Uterus (tissue), 2 donors: ENCODE data around the gene GSX2.
"Not testable (repeated sequence)": the region's sequence is repeated elsewhere in the genome, so short reads cannot be mapped to it uniquely, and the experiment has no call there.

Source experiments
- CTCF ChIP-seq, 4 experiments: fragments of 200-600 bp in 2 of 4; fragments of 450-650 bp in 2 of 4; sonication (generic) in 2 of 4; IDR thresholded peaks; one replicate each; pipeline ENCODE4 v1.5.1; 2016 to 2019; ENCODE audit warnings: antibody characterized with exemption in 4 of 4, mild to moderate bottlenecking in 2 of 4, moderate library complexity in 1 of 4
- POLR2A ChIP-seq, 2 donors: fragments of 450-650 bp; IDR thresholded peaks; one replicate each; pipeline ENCODE4 v1.6.1; 2016; ENCODE audit warnings: antibody characterized with exemption in 2 of 2, mild to moderate bottlenecking in 1 of 2, moderate library complexity in 1 of 2

- not testable (repeated sequence) for TF ChIP-seq CTCF, POLR2A (IDR thresholded peaks at IDR 0.05)
These were observed 13.2 kb downstream of the GSX2 start for GRCh38 chr4:54113206-54113605.
